ENCODE measurements around the gene XCR1. TPM values are rescaled to one million over a fixed set of nuclear protein-coding genes. Genes with fewer than 3 reads are reported as not detected.
"Not testable (repeated sequence)": the region's sequence is repeated elsewhere in the genome, so short reads cannot be mapped to it uniquely, and the experiment has no call there.

The XCR1 gene
- total RNA-seq, 2 experiments from 2014 or later: not detected

DNA sequence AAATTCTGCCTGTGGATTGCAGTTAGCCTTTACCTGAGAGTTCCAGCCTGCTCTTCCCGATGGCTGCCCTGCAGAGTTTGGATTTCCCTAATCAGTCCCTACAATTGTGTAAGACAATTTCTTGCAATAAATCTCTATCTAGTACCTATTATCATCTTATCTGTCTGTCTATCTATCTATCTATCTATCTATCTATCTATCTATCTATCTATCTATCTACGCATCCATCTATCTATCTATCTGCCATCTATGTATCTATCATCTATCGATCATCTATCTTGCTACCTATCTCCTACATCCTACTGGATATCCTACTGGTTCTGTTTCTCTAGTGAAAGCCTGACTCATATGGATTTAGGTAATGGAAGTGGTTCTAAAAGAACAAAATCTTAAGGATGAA is 30.4 kb upstream of the XCR1 start:
- H3K4me3 Mint-ChIP-seq: no peak overlapping the region

GRCh38 chr3:46056686-46057085 is 29.4 kb upstream of the XCR1 start:
- Mint-ChIP-seq H3K27ac (no peak overlapping the region), H3K4me3 (no peak overlapping the region), H3K4me1 (peaks cover 3% of the 10 kb centered on the region), H3K36me3 (no peaks in the 10 kb centered on the region), H3K9me3 (no peaks in the 10 kb centered on the region), H3K27me3 (peaks cover 17% of the 10 kb centered on the region)
- no peak for DNase-seq

More for the DNA sequence above, 30.4 kb upstream of the XCR1 start:
- no peaks in the 10 kb centered on the region for H3K9me3 Mint-ChIP-seq
- H3K36me3 Mint-ChIP-seq: no peaks in the 10 kb centered on the region
- DNase-seq: no peak
- no peak overlapping the region for H3K27ac Mint-ChIP-seq
- H3K4me1 Mint-ChIP-seq: peaks cover 11% of the 10 kb centered on the region
- H3K27me3 Mint-ChIP-seq: peaks cover 24% of the 10 kb centered on the region

- not testable (repeated sequence) for H3K27ac Mint-ChIP-seq, H3K9me3 Mint-ChIP-seq, DNase-seq, H3K36me3 Mint-ChIP-seq, H3K4me3 Mint-ChIP-seq, H3K4me1 Mint-ChIP-seq
- peaks cover 11% of the 10 kb centered on the region for H3K27me3 Mint-ChIP-seq
Measured at GRCh38 chr3:46053761-46054515, 26.7 kb upstream of the XCR1 start.

DNA sequence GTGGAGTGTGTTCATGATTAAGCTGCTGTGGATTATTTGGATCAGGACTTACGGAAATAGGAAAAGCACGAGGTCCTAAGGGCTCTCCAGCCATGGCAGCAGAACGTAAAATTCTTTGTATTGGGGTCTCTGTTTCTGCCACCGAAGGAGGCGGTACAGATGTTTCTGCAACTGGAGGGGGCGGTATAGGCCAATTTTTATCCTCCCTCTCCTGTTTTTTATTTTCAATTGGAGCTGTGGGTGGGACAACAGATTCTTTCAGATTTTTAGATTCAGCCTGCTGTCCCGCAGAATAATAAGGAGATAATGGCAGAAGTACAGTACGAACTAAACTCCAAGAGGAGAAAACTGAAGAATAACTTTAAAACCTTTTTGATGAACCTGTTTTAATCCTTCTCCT is 26.0 kb upstream of the XCR1 start:
- not testable (repeated sequence) for H3K4me1 Mint-ChIP-seq, H3K4me3 Mint-ChIP-seq, H3K9me3 Mint-ChIP-seq, DNase-seq, H3K27me3 Mint-ChIP-seq, H3K27ac Mint-ChIP-seq, H3K36me3 Mint-ChIP-seq

GRCh38 chr3:46052531-46052930 is 25.2 kb upstream of the XCR1 start:
- H3K36me3 Mint-ChIP-seq: no peaks in the 10 kb centered on the region
- no peaks in the 10 kb centered on the region for H3K9me3 Mint-ChIP-seq
- DNase-seq: no peak
- no peaks in the 10 kb centered on the region for H3K4me1 Mint-ChIP-seq
- H3K27ac Mint-ChIP-seq: no peak overlapping the region
- H3K4me3 Mint-ChIP-seq: no peak overlapping the region
- peaks cover 4% of the 10 kb centered on the region for H3K27me3 Mint-ChIP-seq

GRCh38 chr3:46049093-46049492 is 21.8 kb upstream of the XCR1 start:
- H3K4me3 Mint-ChIP-seq: no peak overlapping the region
- H3K9me3 Mint-ChIP-seq: peaks cover 4% of the 10 kb centered on the region
- no peaks in the 10 kb centered on the region for H3K27me3 Mint-ChIP-seq
- no peak for DNase-seq
- H3K36me3 Mint-ChIP-seq: peaks cover 4% of the 10 kb centered on the region
- H3K27ac Mint-ChIP-seq: no peak overlapping the region
- H3K4me1 Mint-ChIP-seq: peaks cover 11% of the 10 kb centered on the region

- not testable (repeated sequence) for H3K36me3 Mint-ChIP-seq, H3K27me3 Mint-ChIP-seq, H3K4me3 Mint-ChIP-seq, H3K9me3 Mint-ChIP-seq
- Mint-ChIP-seq H3K27ac (peak overlapping the region; percentile 9), H3K4me1 (peaks cover 11% of the 10 kb centered on the region)
- DNase-seq: peak; percentile 12
Measured at GRCh38 chr3:46046231-46046630, 18.9 kb upstream of the XCR1 start.

GRCh38 chr3:46038916-46039315 is 11.6 kb upstream of the XCR1 start:
- no peaks in the 10 kb centered on the region for H3K9me3 Mint-ChIP-seq
- DNase-seq: no peak
- no peak overlapping the region for H3K4me3 Mint-ChIP-seq
- H3K4me1 Mint-ChIP-seq: no peaks in the 10 kb centered on the region
- peaks cover 4% of the 10 kb centered on the region for H3K27me3 Mint-ChIP-seq
- no peaks in the 10 kb centered on the region for H3K36me3 Mint-ChIP-seq
- H3K27ac Mint-ChIP-seq: no peak overlapping the region

- H3K27me3 Mint-ChIP-seq, H3K9me3 Mint-ChIP-seq, H3K27ac Mint-ChIP-seq, H3K4me3 Mint-ChIP-seq, DNase-seq, H3K4me1 Mint-ChIP-seq, H3K36me3 Mint-ChIP-seq: not testable (repeated sequence)
Measured at GRCh38 chr3:46038071-46038470, 10.8 kb upstream of the XCR1 start.

DNA sequence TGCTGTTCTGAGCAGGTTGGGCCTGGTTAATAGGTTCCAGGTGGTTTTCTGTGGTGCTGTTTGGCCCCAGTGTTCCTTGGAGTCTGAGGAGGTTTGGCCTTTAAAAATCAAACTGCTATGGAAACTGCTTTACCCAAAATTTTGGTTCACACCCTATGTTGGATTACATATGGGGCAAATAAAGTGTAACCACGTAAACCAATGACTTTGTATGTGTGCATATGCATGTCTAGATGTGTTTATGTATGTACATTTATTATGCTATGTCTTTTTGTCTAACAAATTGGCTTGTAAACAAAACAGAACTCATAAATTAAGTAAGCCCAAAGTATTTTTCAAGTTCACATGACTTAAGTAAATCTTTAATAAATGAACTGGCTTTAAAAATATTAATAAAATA is 8.9 kb upstream of the XCR1 start:
- H3K27me3 Mint-ChIP-seq: peaks cover 4% of the 10 kb centered on the region

DNA sequence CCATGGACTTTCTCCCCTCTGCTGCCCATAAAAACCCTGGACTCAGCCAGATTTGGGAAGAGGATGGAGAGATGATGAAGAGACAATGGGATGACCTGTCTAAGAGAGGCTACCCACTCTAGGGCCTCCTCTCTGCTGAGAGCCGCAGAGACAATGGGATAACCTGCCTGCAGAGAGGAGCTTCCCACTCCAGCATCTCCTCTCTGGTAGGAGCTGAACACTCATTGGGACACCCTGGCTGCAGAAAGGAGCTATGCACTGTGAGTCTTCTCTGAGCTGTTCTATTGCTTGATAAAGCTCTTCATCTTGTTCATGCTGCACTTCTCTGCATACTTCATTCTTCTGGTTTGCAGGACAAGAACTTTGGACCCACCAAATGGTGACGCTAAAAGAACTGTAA is 4.5 kb upstream of the XCR1 start:
- Mint-ChIP-seq H3K4me1 (no peaks in the 10 kb centered on the region), H3K9me3 (peaks cover 10% of the 10 kb centered on the region), H3K27ac (no peak overlapping the region), H3K4me3 (no peak overlapping the region), H3K36me3 (peaks cover 5% of the 10 kb centered on the region), H3K27me3 (no peaks in the 10 kb centered on the region)
- DNase-seq: no peak

More for the DNA sequence above, 8.9 kb upstream of the XCR1 start:
- H3K4me3 Mint-ChIP-seq: no peak overlapping the region
- H3K9me3 Mint-ChIP-seq: peaks cover 1% of the 10 kb centered on the region
- H3K4me1 Mint-ChIP-seq: no peaks in the 10 kb centered on the region
- no peak for DNase-seq
- no peaks in the 10 kb centered on the region for H3K36me3 Mint-ChIP-seq
- no peak overlapping the region for H3K27ac Mint-ChIP-seq

GRCh38 chr3:46031269-46031668 is 4.0 kb upstream of the XCR1 start:
- Mint-ChIP-seq H3K4me3 (no peak overlapping the region), H3K27ac (no peak overlapping the region), H3K9me3 (peaks cover 11% of the 10 kb centered on the region), H3K36me3 (peaks cover 5% of the 10 kb centered on the region), H3K4me1 (no peaks in the 10 kb centered on the region), H3K27me3 (no peaks in the 10 kb centered on the region)
- DNase-seq: no peak

DNA sequence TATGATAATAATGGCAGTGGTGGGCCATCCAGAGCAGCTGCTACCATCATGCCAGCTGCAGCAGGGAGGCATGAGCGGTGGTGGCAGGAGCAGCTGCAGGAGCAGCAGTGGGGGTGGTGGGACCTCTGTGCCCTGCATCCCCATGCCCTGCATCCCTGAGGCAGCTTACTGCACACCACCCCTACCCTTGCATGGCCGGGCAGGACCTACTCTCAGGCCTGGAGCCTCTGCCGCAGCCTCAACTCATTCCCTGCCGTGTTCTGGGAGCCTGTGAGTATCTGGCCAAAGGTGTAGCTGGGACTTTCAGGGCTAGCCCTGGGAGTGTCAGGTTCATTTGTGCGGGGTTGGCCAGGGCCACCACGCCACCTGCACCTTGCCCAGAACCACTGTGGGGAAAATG is 3.3 kb upstream of the XCR1 start:
- H3K4me1 Mint-ChIP-seq: no peaks in the 10 kb centered on the region
- no peaks in the 10 kb centered on the region for H3K27me3 Mint-ChIP-seq
- H3K27ac Mint-ChIP-seq: no peak overlapping the region
- no peak for DNase-seq
- peaks cover 5% of the 10 kb centered on the region for H3K36me3 Mint-ChIP-seq
- H3K9me3 Mint-ChIP-seq: peaks cover 11% of the 10 kb centered on the region
- no peak overlapping the region for H3K4me3 Mint-ChIP-seq

DNA sequence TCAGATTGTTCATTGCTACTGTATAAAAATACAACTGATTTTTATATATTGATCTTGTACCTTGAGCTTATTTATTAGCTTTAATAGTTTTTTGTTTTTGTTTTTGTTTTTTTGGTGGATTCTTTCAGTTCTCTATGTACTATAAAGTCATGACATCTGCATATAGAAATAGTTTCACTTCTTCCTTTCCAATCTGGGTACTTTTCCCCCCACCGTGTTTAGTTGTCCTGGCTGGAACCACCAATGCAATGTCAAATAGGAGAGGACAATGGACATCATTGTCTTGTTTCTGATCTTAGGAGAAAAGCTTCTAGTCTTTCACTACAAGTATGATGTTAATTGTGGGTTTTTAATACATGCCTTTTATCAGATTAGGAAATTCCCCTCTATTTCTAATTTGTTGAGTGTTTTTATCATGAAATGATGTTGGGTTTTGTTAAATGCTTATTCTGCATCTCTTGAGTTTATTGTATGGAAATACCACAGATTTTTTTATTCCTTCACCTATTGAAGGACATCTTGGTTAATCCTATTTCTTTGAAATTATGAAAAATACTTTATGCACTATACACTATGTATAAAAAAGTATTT is 2.8 kb upstream of the XCR1 start:
- Mint-ChIP-seq H3K27me3 (no peaks in the 10 kb centered on the region), H3K4me1 (no peaks in the 10 kb centered on the region), H3K4me3 (no peak overlapping the region), H3K9me3 (peaks cover 11% of the 10 kb centered on the region), H3K36me3 (peaks cover 5% of the 10 kb centered on the region), H3K27ac (no peak overlapping the region)
- DNase-seq: no peak

DNA sequence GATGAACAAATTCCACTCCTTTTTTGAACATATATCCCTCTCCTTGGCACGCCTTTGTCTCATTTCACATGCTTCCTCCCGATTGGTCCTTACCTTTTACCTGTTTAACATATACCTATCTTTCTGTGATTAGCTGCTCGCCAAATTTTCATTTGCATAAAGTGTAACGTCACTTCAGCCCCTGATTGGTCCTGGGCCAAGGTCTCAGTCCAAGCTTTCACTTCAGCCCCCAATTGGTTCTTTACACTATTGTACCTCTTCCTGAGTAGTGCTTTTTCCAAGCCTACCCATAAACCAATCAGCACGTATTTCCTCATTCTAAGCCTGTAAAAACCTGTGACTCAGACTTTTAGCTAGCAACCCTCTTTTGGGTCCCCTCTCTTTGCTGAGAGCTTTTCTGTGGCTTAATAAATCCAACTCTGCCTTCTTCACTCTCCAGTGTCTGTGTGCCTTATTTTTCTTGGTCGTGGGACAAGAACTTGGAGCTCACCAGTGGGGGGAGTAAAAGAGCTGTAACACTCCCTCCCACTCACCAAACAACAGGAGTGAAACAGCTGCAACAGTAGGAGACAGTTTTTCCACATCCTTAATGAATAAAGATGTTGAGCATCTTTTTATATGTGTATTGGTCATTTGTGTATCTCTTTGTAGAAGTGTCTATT is 584 bp upstream of the XCR1 start:
- peaks cover 11% of the 10 kb centered on the region for H3K9me3 Mint-ChIP-seq
- H3K4me1 Mint-ChIP-seq: no peaks in the 10 kb centered on the region
- no peak for DNase-seq
- peaks cover 5% of the 10 kb centered on the region for H3K36me3 Mint-ChIP-seq
- H3K27ac Mint-ChIP-seq: no peak overlapping the region
- H3K4me3 Mint-ChIP-seq: no peak overlapping the region
- no peaks in the 10 kb centered on the region for H3K27me3 Mint-ChIP-seq

DNA sequence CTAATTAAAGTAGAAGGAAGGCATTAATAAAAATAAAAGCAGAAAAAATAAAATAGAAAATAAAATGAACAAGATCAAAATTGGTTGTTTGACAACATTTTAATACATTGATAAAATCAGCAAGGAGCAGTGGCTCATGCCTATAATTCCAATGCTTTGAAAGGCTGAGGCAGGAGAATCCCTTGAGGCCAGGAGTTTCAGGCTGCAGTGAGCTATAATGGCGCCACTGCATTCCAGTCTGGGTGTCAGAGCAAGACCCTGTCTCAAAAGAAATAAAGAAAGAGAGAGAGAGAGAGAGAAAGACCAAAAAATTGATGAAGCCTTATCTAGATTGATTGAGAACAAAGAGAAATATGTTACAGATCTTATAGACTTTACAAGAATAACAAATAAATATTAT is 2.1 kb downstream of the XCR1 start:
- Mint-ChIP-seq H3K36me3 (peaks cover 5% of the 10 kb centered on the region), H3K27me3 (no peaks in the 10 kb centered on the region), H3K4me1 (peaks cover 3% of the 10 kb centered on the region), H3K9me3 (peaks cover 9% of the 10 kb centered on the region), H3K4me3 (no peak overlapping the region), H3K27ac (no peak overlapping the region)
- DNase-seq: no peak
